Activated B cell treated with CpG ODN at 0.5 μM for 24 hours (primary cell): Measurements from ENCODE around the gene ABLIM2. TPM values are rescaled to one million over a fixed set of nuclear protein-coding genes. Genes with fewer than 3 reads are reported as not detected.

Experiments used
- ATAC-seq: fragments of 200-7000 bp; cut with Tn5 transposase; one replicate; pipeline ENCODE4 v1.10.0; 2021; ENCODE audit warnings: low read depth, mild to moderate bottlenecking, moderate library complexity
- CTCF ChIA-PET: fragments of 350-600 bp; sonication (Branson Sonifier 250); formaldehyde crosslinking; loops from one replicate; lab custom pipeline; 2021; ENCODE audit warnings: antibody characterized with exemption; lab: Charles Lee
- POLR2A ChIA-PET: fragments of 350-600 bp; sonication (Branson Sonifier 250); formaldehyde crosslinking; loops from one replicate; lab custom pipeline; 2021; ENCODE audit warnings: antibody characterized with exemption; lab: Charles Lee
- DNase-seq: peaks from one replicate; pipeline ENCODE4 v3.0.0; 2022
- H3K27ac Mint-ChIP-seq: one replicate; pipeline ENCODE4 v1.8.0; 2020; ENCODE audit warnings: mixed read lengths
- H3K27me3 Mint-ChIP-seq: one replicate; pipeline ENCODE4 v1.8.0; 2021; ENCODE audit warnings: mixed read lengths
- H3K36me3 Mint-ChIP-seq: one replicate; pipeline ENCODE4 v1.8.0; 2021; ENCODE audit warnings: low read depth, mixed read lengths
- H3K4me1 Mint-ChIP-seq: one replicate; pipeline ENCODE4 v1.8.0; 2021; ENCODE audit warnings: mixed read lengths
- H3K4me3 Mint-ChIP-seq: one replicate; pipeline ENCODE4 v1.8.0; 2020; ENCODE audit warnings: mild to moderate bottlenecking, mixed read lengths
- H3K9me3 Mint-ChIP-seq: one replicate; pipeline ENCODE4 v1.8.0; 2020; ENCODE audit warnings: mixed read lengths
- CTCF ChIP-seq: fragments of 200-600 bp; IDR thresholded peaks from one replicate; pipeline ENCODE4 v1.8.0; 2022; ENCODE audit warnings: antibody characterized with exemption, mild to moderate bottlenecking
- intact Hi-C: fragments of 100-400 bp; cut with micrococcal nuclease; formaldehyde crosslinking; loops from one replicate; pipeline ENCODE4 v1.15.1; 2024
- total RNA-seq: library from RNA; stranded (reverse); gene quantifications from 2 replicates; pipeline ENCODE4 v1.2.3, GENCODE V29; 2022

ABLIM2 gene
- total RNA-seq, 1 donor from 2014 or later = 5.2 TPM

GRCh38 chr4:8038719-8039251 lies 119.8 kb downstream of the ABLIM2 start:
- CTCF ChIA-PET = no interaction called here
- Mint-ChIP-seq H3K27ac (no peak overlapping the region), H3K27me3 (peaks cover 21% of the 10 kb centered on the region), H3K36me3 (no peaks in the 10 kb centered on the region), H3K4me3 (no peak overlapping the region), H3K9me3 (no peaks in the 10 kb centered on the region), H3K4me1 (peaks cover 8% of the 10 kb centered on the region)
- no peak for TF ChIP-seq CTCF
- ATAC-seq = no peak
- no peak for DNase-seq
- intact Hi-C loops = no loop called here
- POLR2A ChIA-PET = no interaction called here

- DNase-seq (no peak), ATAC-seq (no peak)
- intact Hi-C loops = no loop called here
- Mint-ChIP-seq H3K27ac (no peak overlapping the region), H3K27me3 (peaks cover 21% of the 10 kb centered on the region), H3K4me1 (peaks cover 8% of the 10 kb centered on the region), H3K9me3 (no peaks in the 10 kb centered on the region), H3K4me3 (no peak overlapping the region), H3K36me3 (no peaks in the 10 kb centered on the region)
- no peak for TF ChIP-seq CTCF
- POLR2A ChIA-PET = no interaction called here
- CTCF ChIA-PET = no interaction called here
Measured at GRCh38 chr4:8038083-8038482, 120.5 kb downstream of the ABLIM2 start.

- peaks cover 21% of the 10 kb centered on the region for H3K27me3 Mint-ChIP-seq
Measured at GRCh38 chr4:8037150-8037769, 121.4 kb downstream of the ABLIM2 start.

GRCh38 chr4:8035371-8035780 lies 123.2 kb downstream of the ABLIM2 start:
- Mint-ChIP-seq H3K27ac (no peak overlapping the region), H3K27me3 (peaks cover 21% of the 10 kb centered on the region), H3K36me3 (no peaks in the 10 kb centered on the region), H3K4me3 (no peak overlapping the region), H3K9me3 (no peaks in the 10 kb centered on the region), H3K4me1 (peaks cover 8% of the 10 kb centered on the region)
- intact Hi-C loops = no loop called here
- ChIA-PET CTCF (no interaction called here), POLR2A (no interaction called here)
- no peak for ATAC-seq
- DNase-seq = no peak
- no peak for TF ChIP-seq CTCF

More at GRCh38 chr4:8037150-8037769, 121.4 kb downstream of the ABLIM2 start:
- ATAC-seq (no peak), DNase-seq (no peak)
- Mint-ChIP-seq H3K36me3 (no peaks in the 10 kb centered on the region), H3K4me1 (peaks cover 8% of the 10 kb centered on the region), H3K27ac (no peak overlapping the region), H3K9me3 (no peaks in the 10 kb centered on the region), H3K4me3 (no peak overlapping the region)
- intact Hi-C loops = no loop called here
- TF ChIP-seq CTCF = no peak
- ChIA-PET CTCF (no interaction called here), POLR2A (no interaction called here)

- Mint-ChIP-seq H3K4me3 (no peak overlapping the region), H3K27me3 (peaks cover 15% of the 10 kb centered on the region), H3K27ac (no peak overlapping the region), H3K36me3 (no peaks in the 10 kb centered on the region), H3K9me3 (no peaks in the 10 kb centered on the region), H3K4me1 (peaks cover 8% of the 10 kb centered on the region)
- TF ChIP-seq CTCF = no peak
- DNase-seq (no peak), ATAC-seq (no peak)
- CTCF ChIA-PET = no interaction called here
- intact Hi-C loops = no loop called here
- POLR2A ChIA-PET = no interaction called here
Measured at GRCh38 chr4:8033829-8034528, 124.6 kb downstream of the ABLIM2 start.
